Lower leg skin (tissue), 4 donors: Measurements from ENCODE around the gene POTEJ. TPM values are rescaled to one million over a fixed set of nuclear protein-coding genes. Genes with fewer than 3 reads are reported as not detected.
"Not testable (repeated sequence)": the region's sequence is repeated elsewhere in the genome, so short reads cannot be mapped to it uniquely, and the experiment has no call there.

Source experiments
- DNase-seq, 2 donors: peaks; one replicate each; pipeline ENCODE4 v3.0.0-alpha.2; 2019; ENCODE audit warnings: low spot score in 2 of 2
- H3K4me3 ChIP-seq: fragments of 200-600 bp; sonication (generic); 2 replicates; pipeline ENCODE4 v1.5.1; 2017; ENCODE audit warnings: mild to moderate bottlenecking, low read depth; ENCODE audit not compliant: poor library complexity, severe bottlenecking
- WGBS, 2 donors: methylation state at CpG; one replicate each; pipeline ENCODE4 v1.1.5; 2018; 5-methylcytosine and 5-hydroxymethylcytosine counted together
- intact Hi-C: fragments of 100-400 bp; cut with DNase I; formaldehyde crosslinking; loops from one replicate; pipeline ENCODE4 v1.15.0; 2023; ENCODE audit warnings: low total_unique reads
- total RNA-seq, 4 donors: library from RNA; depleted of rRNA; stranded (reverse); fragments of >200 nt; gene quantifications; one replicate each; pipeline ENCODE4 v1.1.0, GENCODE V29; 2016

The POTEJ gene
- total RNA-seq: not detected

DNA sequence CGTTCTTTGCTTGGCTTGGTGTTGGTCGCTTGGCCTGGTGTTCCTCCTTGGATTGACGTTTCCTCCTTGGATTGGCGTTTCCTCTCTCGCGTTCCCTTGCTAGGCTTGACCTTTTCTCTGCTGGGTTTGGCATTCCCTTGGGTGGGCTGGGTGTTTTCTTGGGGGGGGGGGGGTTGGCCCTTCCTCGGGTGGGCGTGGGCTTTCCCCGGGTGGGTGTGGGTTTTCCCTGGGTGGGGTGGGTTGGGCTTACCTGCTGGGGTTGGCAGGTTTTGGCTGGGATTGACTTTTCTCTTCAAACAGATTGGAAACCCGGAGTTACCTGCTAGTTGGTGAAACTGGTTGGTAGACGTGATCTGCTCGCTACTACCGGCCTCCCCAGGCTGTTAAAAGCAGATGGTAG is at the start of gene POTEJ:
Gene POTEJ (plus strand): TSS at position 301 of the 400 bp plus-strand sequence. CDS start 93 bp downstream, at position 394.
- 95% methylated on average over 5 of the region's 13 CpGs; no CpG with 5 or more reads in 1 of the 2 donors for WGBS, 2 donors
- H3K4me3 ChIP-seq, DNase-seq, intact Hi-C loops: not testable (repeated sequence)

DNA sequence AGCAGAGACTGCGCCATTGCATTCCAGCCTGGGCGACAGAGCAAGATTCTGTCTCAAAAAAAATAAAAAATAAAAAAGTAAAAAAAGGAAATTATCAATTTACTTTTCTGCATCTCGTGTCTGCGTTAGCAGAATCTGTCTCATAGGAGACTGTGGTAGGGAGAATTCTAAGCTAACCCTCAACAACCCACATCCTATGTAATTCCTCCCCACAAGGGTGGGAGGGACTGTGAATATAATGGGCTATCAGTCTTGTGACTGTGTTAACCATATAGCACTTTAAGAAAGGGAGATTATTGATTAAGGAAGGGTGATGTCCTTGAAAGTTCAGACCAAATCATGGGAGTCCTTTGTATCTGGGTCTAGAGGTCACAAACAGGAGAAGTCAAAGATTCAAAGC is 45.1 kb upstream of the POTEJ start:
- WGBS, 2 donors: no CpG with 5 or more reads among the region's 4 CpGs
- DNase-seq, intact Hi-C loops: not testable (repeated sequence)

DNA sequence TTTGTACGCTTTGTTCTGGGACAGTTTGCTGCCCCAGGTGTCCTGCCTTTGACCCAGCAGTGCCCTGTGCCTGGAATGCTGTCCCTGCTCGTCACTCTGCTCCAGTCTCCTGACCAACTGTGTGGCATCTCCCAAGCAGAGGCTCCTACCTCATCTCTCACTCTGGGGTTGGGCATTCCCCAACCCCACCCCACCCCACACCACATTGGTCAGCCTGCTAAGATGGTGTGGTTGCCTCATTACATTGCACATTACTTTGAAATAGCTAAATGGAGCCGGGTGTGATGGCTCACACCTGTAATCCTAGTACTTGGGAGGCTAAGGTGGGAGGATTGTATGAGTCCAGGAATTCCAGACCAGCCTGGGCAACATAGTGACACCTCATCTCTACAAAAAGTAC is 39.3 kb upstream of the POTEJ start:
- no CpG with 5 or more reads among the region's 3 CpGs for WGBS, 2 donors
- intact Hi-C loops, DNase-seq, H3K4me3 ChIP-seq: not testable (repeated sequence)

More for the DNA sequence above, 45.1 kb upstream of the POTEJ start:
- not testable (repeated sequence) for H3K4me3 ChIP-seq

DNA sequence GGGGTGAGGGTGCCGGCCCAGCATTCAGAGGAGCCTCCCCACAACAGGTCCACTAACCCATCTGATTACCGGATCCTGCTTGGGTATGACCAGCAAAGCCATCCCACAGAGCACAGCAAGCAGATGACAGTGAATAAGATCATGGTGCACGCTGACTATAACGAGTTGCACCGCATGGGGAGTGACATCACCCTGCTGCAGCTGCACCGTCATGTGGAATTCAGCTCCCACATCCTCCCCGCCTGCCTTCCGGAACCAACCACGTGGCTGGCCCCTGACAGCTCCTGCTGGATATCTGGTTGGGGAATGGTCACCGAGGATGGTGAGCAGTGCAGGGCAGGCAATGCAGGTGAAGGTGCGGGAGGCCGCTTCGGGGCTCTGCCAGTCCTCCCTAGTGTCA is 37.0 kb upstream of the POTEJ start:
- WGBS, 2 donors: 72% methylated on average over 5 of the region's 13 CpGs; no CpG with 5 or more reads in 1 of the 2 donors
- intact Hi-C loops, H3K4me3 ChIP-seq: not testable (repeated sequence)
- DNase-seq: peak in 1 of 2 donors; percentile 64

DNA sequence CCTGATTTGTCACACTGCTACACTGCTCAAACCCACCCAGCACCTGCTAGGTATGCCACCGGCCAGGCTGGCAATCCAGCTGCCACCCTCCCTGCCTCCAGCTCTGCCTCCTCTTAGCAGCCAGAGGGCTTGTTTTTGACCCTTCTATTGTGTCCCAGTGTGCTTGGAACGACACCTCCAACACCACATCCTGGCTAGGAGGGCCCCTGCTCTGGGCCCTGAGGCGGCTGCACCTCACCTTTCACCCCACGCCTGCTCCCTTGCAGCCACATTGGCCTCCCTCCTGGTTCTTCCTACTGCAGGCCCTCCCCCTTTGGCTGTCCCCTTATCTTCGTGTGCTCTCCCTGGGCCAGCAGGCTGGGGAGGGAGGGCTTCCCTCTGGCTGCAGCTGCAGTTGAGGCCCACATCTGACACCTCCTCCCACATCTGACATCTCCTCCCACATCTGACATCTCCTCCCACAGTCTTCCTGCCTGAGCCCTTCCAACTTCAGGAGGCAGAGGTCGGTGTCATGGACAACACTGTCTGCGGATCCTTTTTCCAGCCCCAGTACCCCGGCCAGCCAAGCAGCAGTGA is 34.9 kb upstream of the POTEJ start:
- intact Hi-C loops, DNase-seq, H3K4me3 ChIP-seq: not testable (repeated sequence)
- no CpG with 5 or more reads among the region's 8 CpGs for WGBS, 2 donors

DNA sequence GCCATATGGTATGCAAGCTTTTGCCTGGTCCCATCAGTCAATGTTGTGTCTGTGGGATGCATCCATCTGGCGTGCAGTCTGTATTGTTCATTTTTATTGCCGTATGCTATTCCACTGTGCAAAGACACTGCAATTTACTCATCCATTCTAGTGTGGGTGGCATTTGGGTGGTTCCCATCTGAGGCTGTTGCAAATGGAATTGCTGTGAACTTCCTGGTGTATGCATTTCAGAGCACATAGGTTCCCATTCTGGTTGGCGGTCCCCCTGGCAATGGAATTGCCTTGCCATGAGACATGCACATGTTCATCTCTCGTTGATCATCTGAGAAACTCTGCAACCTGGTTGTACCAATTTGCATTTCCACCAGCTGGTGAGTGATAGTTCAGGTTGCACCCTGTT is 33.7 kb upstream of the POTEJ start:
- H3K4me3 ChIP-seq, intact Hi-C loops, DNase-seq: not testable (repeated sequence)
- no CpG with 5 or more reads among the region's 4 CpGs for WGBS, 2 donors

DNA sequence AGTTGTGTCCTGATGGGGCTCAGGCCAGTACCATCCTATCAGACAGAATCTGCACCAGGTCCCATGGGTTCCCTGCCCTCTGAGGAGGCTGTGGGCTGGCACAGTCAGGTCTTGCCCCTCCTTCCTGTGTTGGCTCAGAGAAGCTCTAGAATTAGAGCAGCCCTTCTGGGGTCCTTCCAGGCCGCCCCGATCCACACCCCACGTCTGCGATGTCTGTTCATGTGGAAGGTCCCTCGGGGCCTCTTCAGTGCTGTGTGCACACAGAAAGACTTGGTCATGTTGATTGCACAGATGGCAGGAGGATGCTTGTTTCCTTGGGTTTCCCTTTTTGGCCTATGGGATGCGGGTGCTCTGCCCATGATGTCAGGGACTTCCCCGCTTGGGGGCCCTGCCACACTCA is 32.1 kb upstream of the POTEJ start:
- intact Hi-C loops, H3K4me3 ChIP-seq: not testable (repeated sequence)
- WGBS, 2 donors: 81 to 83% methylated on average over 5 of the region's 7 CpGs
- DNase-seq: peak in 1 of 2 donors; percentile 32

DNA sequence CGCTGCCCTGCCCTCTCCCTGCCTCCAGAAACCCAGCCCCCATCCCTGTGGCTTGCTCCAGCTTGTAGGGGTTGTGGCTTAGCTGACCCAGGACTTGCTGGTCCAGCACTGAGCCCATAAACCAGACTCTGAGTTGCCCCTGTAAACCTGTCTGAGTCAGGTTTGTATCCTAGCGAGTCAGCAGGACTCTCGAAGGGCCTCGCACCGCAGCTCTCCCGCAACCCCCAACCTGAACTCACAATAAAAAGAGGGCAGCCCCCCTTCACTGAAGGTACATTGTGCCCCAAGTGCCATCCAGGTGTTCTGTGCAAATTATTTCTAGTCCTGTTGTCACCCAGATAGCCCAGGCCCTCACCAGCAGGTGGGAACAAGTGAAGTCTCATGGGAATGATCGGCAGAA is 29.7 kb upstream of the POTEJ start:
- peak in 1 of 2 donors; percentile 61 for DNase-seq
- WGBS, 2 donors: 85% methylated on average over 4 of the region's 7 CpGs; no CpG with 5 or more reads in 1 of the 2 donors
- intact Hi-C loops, H3K4me3 ChIP-seq: not testable (repeated sequence)

DNA sequence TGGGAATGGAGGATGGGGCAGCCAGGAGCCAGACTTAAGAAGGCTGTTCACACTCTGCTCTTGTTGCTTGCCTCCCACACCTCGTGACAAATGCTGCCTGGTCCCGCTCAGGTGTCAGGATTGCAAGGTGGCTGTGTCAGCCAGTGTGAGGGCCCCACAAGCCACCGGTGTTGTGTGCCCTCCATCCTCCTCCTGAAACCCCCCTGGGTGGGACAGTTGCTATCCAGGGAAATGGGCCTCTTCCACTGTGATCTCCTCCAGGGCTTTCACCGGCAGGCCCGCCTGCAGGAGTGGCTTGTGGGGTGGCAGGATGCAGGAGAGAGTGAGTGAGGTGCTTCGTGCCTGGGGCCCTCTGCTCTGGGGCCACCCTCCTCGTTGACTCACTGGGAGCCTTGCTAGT is 28.3 kb upstream of the POTEJ start:
- intact Hi-C loops, H3K4me3 ChIP-seq: not testable (repeated sequence)
- WGBS, 2 donors: 63 to 87% methylated on average over 2 to 3 of the region's 7 CpGs
- peak in 1 of 2 donors; percentile 67 for DNase-seq

DNA sequence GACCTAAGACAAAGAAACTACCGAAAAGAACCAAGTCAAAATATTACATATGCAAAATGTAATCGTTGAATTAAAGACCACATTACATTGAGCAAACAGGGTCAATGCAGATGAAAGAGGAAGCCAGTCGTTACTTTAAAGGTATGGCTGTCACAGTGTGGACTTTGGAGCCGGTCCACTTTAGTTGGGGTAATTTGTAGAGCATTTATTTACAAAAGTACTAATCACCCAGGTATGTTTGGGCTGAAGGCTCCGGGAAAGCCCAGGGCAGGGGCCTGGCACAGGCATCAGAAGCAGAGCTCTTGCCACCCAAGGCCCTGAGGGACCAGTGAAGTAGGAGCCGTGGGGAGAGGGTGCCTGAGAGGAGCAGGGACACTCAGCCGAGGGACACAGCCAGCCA is 27.7 kb upstream of the POTEJ start:
- intact Hi-C loops, H3K4me3 ChIP-seq: not testable (repeated sequence)
- DNase-seq: peak in 1 of 2 donors; percentile 2
- WGBS, 2 donors: 74 to 79% methylated on average over 4 to 5 of the region's 7 CpGs

DNA sequence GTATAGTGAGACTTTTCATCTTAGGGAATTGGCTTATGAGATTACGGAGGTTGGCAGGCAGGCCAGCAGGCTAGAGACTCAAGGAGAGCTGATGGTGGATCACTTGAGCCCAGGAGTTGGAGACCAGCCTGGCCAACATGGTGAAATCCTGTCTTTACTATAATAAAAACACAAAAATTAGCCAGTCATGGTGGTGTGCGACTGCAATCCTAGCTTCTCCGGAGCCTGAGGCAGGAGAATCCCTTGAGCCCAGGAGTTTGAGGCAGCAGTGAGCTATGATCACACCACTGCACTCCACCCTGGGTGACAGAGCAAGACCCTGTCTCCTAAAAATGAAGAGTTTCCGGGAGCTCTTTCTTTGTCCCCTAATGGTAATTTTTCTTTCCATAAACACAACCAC is 26.5 kb upstream of the POTEJ start:
- WGBS, 2 donors: 95% methylated on average over 2 of the region's 4 CpGs; no CpG with 5 or more reads in 1 of the 2 donors
- H3K4me3 ChIP-seq, intact Hi-C loops: not testable (repeated sequence)
- DNase-seq: peak in 1 of 2 donors; percentile 53

DNA sequence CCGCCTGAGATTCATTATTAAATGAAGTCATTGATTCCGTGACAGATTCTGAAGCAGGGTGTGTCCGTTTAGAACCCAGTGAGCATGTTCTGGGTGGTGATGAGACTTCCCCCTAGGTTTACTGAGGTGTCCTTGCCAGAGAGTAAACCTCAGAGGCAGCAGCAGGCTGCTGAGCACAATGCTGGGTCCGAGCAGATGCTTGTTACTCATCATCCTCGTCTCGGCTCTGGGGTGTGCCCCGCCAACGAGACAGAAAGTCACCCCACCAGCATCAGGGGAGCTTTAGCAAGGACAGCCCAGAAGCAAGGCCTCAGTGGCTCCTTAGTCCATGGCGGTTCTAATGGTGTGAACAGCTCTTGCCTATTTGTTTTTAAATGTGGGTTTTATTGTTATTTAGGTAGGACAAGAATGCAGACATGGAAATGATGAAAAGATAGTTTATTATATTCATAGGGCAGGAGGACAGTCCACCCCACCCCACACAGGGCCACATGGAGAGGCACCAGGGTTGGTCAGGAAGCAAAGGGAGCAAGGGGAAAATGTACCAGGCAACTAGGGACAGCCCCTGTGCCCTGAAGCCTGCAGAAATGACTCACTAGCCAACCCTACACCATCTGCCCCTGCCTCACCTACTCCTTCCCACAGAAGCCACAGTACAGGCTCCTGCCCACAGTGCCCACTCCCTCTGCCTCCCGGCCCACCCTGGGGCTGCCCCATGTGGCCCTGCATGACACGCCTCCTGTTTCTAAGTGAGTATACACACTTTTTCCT is 22.4 kb upstream of the POTEJ start:
- peak in 1 of 2 donors; percentile 15 for DNase-seq
- H3K4me3 ChIP-seq, intact Hi-C loops: not testable (repeated sequence)
- WGBS, 2 donors: 88 to 100% methylated on average over 1 to 3 of the region's 11 CpGs

DNA sequence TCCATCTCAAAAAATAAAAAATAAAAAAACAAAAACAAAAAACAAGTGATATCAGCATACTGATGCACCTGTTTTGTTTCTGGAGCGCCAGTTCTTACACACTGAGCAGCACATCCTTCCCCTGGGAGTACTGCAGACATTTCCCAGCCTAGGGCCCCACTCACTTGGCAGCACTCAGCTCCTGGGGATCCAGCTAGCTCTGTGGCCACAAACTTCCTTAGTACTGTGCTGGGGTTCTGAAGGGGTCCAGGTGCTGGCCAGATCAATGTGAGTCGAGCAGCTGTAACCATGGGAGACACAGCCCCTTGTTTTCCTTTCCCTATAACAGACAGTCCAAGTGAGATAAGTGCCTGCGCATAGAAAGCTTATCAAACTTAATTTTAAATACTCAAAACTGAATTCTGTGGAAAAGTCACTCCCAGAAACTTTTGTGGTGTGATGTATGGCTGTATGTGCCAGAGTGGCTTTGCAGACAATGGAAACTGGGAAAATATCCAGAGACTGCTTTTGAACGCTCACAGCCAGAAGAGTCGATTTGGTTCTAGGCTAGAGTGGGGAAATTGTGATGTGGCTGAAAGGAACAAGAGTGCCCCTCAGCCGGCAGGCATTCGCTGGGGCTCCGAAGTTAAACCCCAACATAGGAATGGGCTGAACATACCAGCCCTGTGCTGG is 20.9 kb upstream of the POTEJ start:
- H3K4me3 ChIP-seq, intact Hi-C loops: not testable (repeated sequence)
- 18 to 34% methylated on average over 5 of the region's 8 CpGs for WGBS, 2 donors
- peak in 1 of 2 donors; percentile 64 for DNase-seq

DNA sequence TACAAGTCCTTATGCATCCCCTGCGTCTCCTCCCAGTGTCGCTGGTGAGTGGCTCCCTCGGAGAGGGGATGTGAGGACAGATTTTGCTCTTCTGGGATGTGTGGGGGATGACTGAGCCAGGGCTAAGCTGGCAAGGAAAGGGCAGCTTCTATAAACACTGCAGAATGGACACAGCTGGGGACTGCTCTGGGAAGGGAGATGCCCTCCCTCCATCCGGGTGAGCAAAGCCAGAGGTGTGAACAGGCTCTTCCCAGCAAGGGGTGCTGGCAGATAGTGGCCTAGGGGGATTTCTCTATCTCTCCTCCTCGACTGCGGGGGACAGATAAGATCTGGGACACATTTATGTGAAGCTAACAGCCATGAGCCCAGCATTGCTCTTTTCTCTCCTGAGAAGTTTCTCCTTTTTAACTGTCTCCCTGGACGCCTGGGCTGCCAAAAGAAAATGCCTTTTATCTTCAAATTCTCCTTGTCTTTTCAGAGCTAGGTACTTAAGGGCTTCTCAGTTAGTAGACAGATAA is 20.3 kb upstream of the POTEJ start:
- DNase-seq, intact Hi-C loops, H3K4me3 ChIP-seq: not testable (repeated sequence)
- 10 to 16% methylated on average over 6 to 7 of the region's 7 CpGs for WGBS, 2 donors
